A549 (cell line): Measurements from ENCODE around the gene NUDT14. TPM values are rescaled to one million over a fixed set of nuclear protein-coding genes. Genes with fewer than 3 reads are reported as not detected.

ENCODE experiments used
- ATAC-seq, 2 experiments: fragments of 200-7000 bp in 1 of 2; fragments of >200 bp in 1 of 2; cut with Nextera tagmentation in 1 of 2; cut with Tn5 transposase in 1 of 2; 3 replicates each; pipeline versions ENCODE4 v1.8.0 to v1.9.1; 2018 to 2020; ENCODE audit warnings: mild to moderate bottlenecking in 1 of 2, moderate library complexity in 1 of 2
- CTCF ChIA-PET: fragments of 300-600 bp; sonication (Branson Sonifier 250); formaldehyde crosslinking; extraction: SDS; loops from one replicate; lab custom pipeline; 2021; ENCODE audit warnings: antibody characterized with exemption, inconsistent platforms; lab: Yijun Ruan, JAX
- POLR2A ChIA-PET: fragments of 350-600 bp; formaldehyde crosslinking; extraction: SDS; loops from one replicate; lab custom pipeline; 2021; ENCODE audit warnings: antibody characterized with exemption, inconsistent platforms; lab: Yijun Ruan, JAX
- DNase-seq, 2 experiments: peaks; one replicate each; pipeline versions ENCODE4 v3.0.0 to v3.0.0-alpha.2; 2011 to 2016; ENCODE audit warnings: low read depth in 1 of 2, low spot score in 1 of 2
- FAIRE-seq: peaks from 2 replicates; lab custom pipeline; 2011; peaks lifted over from hg19 to GRCh38; lab: Jason Lieb, UNC
- H3K27ac ChIP-seq, 2 experiments: fragments of >200 bp; sonication (Bioruptor Twin); formaldehyde crosslinking; 3 replicates each; pipeline ENCODE4 v1.5.1; 2016 to 2017
- H3K4me1 ChIP-seq: fragments of >200 bp; sonication (Bioruptor Twin); formaldehyde crosslinking; 3 replicates; pipeline ENCODE4 v1.6.1; 2016
- H3K4me2 ChIP-seq: fragments of >200 bp; sonication (Bioruptor Twin); formaldehyde crosslinking; 3 replicates; pipeline ENCODE4 v1.6.1; 2016
- H3K4me3 ChIP-seq: fragments of >200 bp; sonication (Bioruptor Twin); formaldehyde crosslinking; 3 replicates; pipeline ENCODE4 v1.5.1; 2016
- H3K9me3 ChIP-seq: fragments of >200 bp; sonication (Bioruptor Twin); formaldehyde crosslinking; 3 replicates; pipeline ENCODE4 v1.6.1; 2016
- BCL3 ChIP-seq: fragments of >200 bp; sonication (Bioruptor Twin); formaldehyde crosslinking; IDR thresholded peaks from 3 replicates; pipeline ENCODE4 v1.6.1; 2016
- BHLHE40 ChIP-seq: IDR thresholded peaks from 2 replicates; pipeline ENCODE4 v1.6.1; 2012; ENCODE audit warnings: low read depth, low read length, inconsistent platforms
- E2F6 ChIP-seq: IDR thresholded peaks from 2 replicates; pipeline ENCODE4 v1.6.1; 2012; ENCODE audit warnings: low read depth, borderline replicate concordance
- FOSB ChIP-seq: fragments of 250-450 bp; sonication (Bioruptor Pico); IDR thresholded peaks from 2 replicates; pipeline ENCODE4 v1.5.0; 2020; ENCODE audit warnings: mild to moderate bottlenecking, moderate library complexity
- FOXS1 ChIP-seq: fragments of 250-450 bp; sonication (Bioruptor Pico); IDR thresholded peaks from 2 replicates; pipeline ENCODE4 v1.5.0; 2020; ENCODE audit warnings: mild to moderate bottlenecking, moderate library complexity
- HOXB5 ChIP-seq: fragments of 250-450 bp; sonication (Bioruptor Pico); IDR thresholded peaks from 2 replicates; pipeline ENCODE4 v1.5.0; 2020; ENCODE audit warnings: mild to moderate bottlenecking, moderate library complexity
- JUNB ChIP-seq: fragments of >200 bp; sonication (Bioruptor Twin); formaldehyde crosslinking; IDR thresholded peaks from 2 replicates; pipeline ENCODE4 v1.6.1; 2016
- KDM5A ChIP-seq: fragments of 200-600 bp; sonication (generic); IDR thresholded peaks from 2 replicates; pipeline ENCODE4 v1.6.1; 2016; ENCODE audit warnings: antibody characterized with exemption, mild to moderate bottlenecking
- NFE2L2 ChIP-seq: fragments of 150-350 bp; conservative IDR thresholded peaks from 2 replicates; pipeline ENCODE4 v1.6.1; 2014; ENCODE audit warnings: low read length
- NR3C1 ChIP-seq: fragments of >200 bp; sonication (Bioruptor Twin); formaldehyde crosslinking; IDR thresholded peaks from 3 replicates; pipeline ENCODE4 v1.6.1; 2017
- PBX3 ChIP-seq: IDR thresholded peaks from 2 replicates; pipeline ENCODE4 v1.6.1; 2012
- RAD21 ChIP-seq, 2 experiments: fragments of >200 bp in 1 of 2; sonication (Bioruptor Twin) in 1 of 2; formaldehyde crosslinking in 1 of 2; IDR thresholded peaks in 1 of 2; conservative IDR thresholded peaks in 1 of 2; 2 replicates in 1 of 2; 3 replicates in 1 of 2; pipeline ENCODE4 v1.6.1; 2012 to 2018; ENCODE audit warnings: inconsistent platforms in 1 of 2
- RNF2 ChIP-seq: fragments of 200-600 bp; sonication (generic); IDR thresholded peaks from 2 replicates; pipeline ENCODE4 v1.6.1; 2016; ENCODE audit warnings: low read depth, mild to moderate bottlenecking, antibody characterized with exemption, moderate library complexity, borderline replicate concordance
- TFCP2L1 ChIP-seq: fragments of 250-450 bp; sonication (Bioruptor Pico); IDR thresholded peaks from 2 replicates; pipeline ENCODE4 v1.5.0; 2021; ENCODE audit warnings: mild to moderate bottlenecking
- ZSCAN20 ChIP-seq: fragments of 250-450 bp; sonication (Bioruptor Pico); IDR thresholded peaks from 2 replicates; pipeline ENCODE4 v1.8.0; 2022; ENCODE audit warnings: mild to moderate bottlenecking, moderate library complexity
- WGBS: methylation state at CpG from one replicate; pipeline ENCODE4 v1.1.6; 2017; ENCODE audit errors: missing lambda C conversion rate; 5-methylcytosine and 5-hydroxymethylcytosine counted together
- polyA plus RNA-seq, 4 experiments: library from polyadenylated mRNA; depleted of rRNA in 3 of 4; stranded (reverse); fragments of >200 nt; fragmentation: RNase III in 1 of 4; extraction: RNeasy Plus Mini Kit Qiagen cat#74134 plus additional on column Dnase treatment in 1 of 4; gene quantifications; 2 replicates in 3 of 4; 3 replicates in 1 of 4; pipeline ENCODE4 v1.2.3, GENCODE V29; 2011 to 2017

The NUDT14 gene
- polyA plus RNA-seq, 2 of the 4 experiments (the other 2 are of a cell fraction) = 12.6 to 30.7 TPM

GRCh38 chr14:105155071-105155651 lies 26.0 kb downstream of the NUDT14 start:
- FAIRE-seq = no peak
- 89% methylated on average over 20 of the region's 24 CpGs for WGBS

GRCh38 chr14:105154476-105154871 lies 26.6 kb downstream of the NUDT14 start:
- WGBS = 89% methylated on average over 12 of the region's 12 CpGs
- POLR2A ChIA-PET = no interaction called here

More at GRCh38 chr14:105155071-105155651, 26.0 kb downstream of the NUDT14 start:
- no peak for DNase-seq
- Histone ChIP-seq H3K4me1 (no peaks in the 10 kb centered on the region; the same call in 2 of the 3 replicates), H3K4me2 (no peak overlapping the region), H3K27ac (no peak overlapping the region), H3K9me3 (no peaks in the 10 kb centered on the region), H3K4me3 (no peak overlapping the region)
- CTCF ChIA-PET = interaction anchor here (1.2 to 3.4 kb wide), 3 partner anchors 10 to 65 kb away, joined by 3 to 15 read pairs (median 9); partner anchors contain the start of gene JAG2
- no peak for TF ChIP-seq FOXS1
- no peak for TF ChIP-seq KDM5A
- no peak for TF ChIP-seq RAD21 (conservative IDR thresholded peaks at IDR 0.05 in 1 of 2, IDR thresholded peaks at IDR 0.05 in 1 of 2)
- no peak for TF ChIP-seq ZSCAN20 (CRISPR knock-in tag)
- no peak for TF ChIP-seq FOSB (CRISPR knock-in tag)
- ATAC-seq = no peak
- POLR2A ChIA-PET = no interaction called here

GRCh38 chr14:105153739-105154475 lies 27.2 kb downstream of the NUDT14 start:
- Histone ChIP-seq H3K4me1 (no peaks in the 10 kb centered on the region; the same call in 2 of the 3 replicates), H3K4me2 (no peak overlapping the region), H3K27ac (no peak overlapping the region), H3K9me3 (no peaks in the 10 kb centered on the region), H3K4me3 (no peak overlapping the region)
- FAIRE-seq (no peak), DNase-seq (no peak), ATAC-seq (peak in 1 of 2 experiments; percentile 13; a peak in 2 of 6 replicates)
- WGBS = 91% methylated on average over 23 of the region's 26 CpGs
- CTCF ChIA-PET = interaction anchor here (1.0 to 3.4 kb wide), 4 partner anchors 15 to 47 kb away, joined by 3 to 15 read pairs (median 3); partner anchors contain the start of gene JAG2
- TF ChIP-seq PBX3 (no peak), FOXS1 (no peak), BHLHE40 (no peak), BCL3 (no peak), JUNB (no peak), TFCP2L1 (CRISPR knock-in tag) (no peak)
- POLR2A ChIA-PET = no interaction called here

More at GRCh38 chr14:105154476-105154871, 26.6 kb downstream of the NUDT14 start:
- H3K4me1 ChIP-seq = no peaks in the 10 kb centered on the region; the same call in 2 of the 3 replicates
- H3K9me3 ChIP-seq = no peaks in the 10 kb centered on the region
- H3K4me3 ChIP-seq = no peak overlapping the region
- FAIRE-seq = no peak
- no peak for TF ChIP-seq PBX3
- TF ChIP-seq HOXB5 (CRISPR knock-in tag) = no peak
- no peak for TF ChIP-seq NFE2L2
- no peak for TF ChIP-seq NR3C1
- TF ChIP-seq RNF2 = no peak
- no peak for TF ChIP-seq E2F6
- DNase-seq = no peak
- H3K4me2 ChIP-seq = no peak overlapping the region
- CTCF ChIA-PET = interaction anchor here (1.0 to 3.4 kb wide), 4 partner anchors 11 to 48 kb away, joined by 3 to 15 read pairs (median 6); partner anchors contain the start of gene JAG2
- no peak overlapping the region for H3K27ac ChIP-seq
- ATAC-seq = peak; percentile 27 to 28; a peak in 3 of 6 replicates
